ENCODE results near the gene ADAMTSL3.

GRCh38 chr15:83733691-83734090 is 79.8 kb downstream of the ADAMTSL3 start:
- TF ChIP-seq, protein P1, sequence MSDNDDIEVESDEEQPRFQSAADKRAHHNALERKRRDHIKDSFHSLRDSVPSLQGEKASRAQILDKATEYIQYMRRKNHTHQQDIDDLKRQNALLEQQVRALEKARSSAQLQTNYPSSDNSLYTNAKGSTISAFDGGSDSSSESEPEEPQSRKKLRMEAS (CRISPR knock-in tag; IDR thresholded peaks at IDR 0.05) = no peak
- TF ChIP-seq, protein P2, sequence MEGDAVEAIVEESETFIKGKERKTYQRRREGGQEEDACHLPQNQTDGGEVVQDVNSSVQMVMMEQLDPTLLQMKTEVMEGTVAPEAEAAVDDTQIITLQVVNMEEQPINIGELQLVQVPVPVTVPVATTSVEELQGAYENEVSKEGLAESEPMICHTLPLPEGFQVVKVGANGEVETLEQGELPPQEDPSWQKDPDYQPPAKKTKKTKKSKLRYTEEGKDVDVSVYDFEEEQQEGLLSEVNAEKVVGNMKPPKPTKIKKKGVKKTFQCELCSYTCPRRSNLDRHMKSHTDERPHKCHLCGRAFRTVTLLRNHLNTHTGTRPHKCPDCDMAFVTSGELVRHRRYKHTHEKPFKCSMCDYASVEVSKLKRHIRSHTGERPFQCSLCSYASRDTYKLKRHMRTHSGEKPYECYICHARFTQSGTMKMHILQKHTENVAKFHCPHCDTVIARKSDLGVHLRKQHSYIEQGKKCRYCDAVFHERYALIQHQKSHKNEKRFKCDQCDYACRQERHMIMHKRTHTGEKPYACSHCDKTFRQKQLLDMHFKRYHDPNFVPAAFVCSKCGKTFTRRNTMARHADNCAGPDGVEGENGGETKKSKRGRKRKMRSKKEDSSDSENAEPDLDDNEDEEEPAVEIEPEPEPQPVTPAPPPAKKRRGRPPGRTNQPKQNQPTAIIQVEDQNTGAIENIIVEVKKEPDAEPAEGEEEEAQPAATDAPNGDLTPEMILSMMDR (IDR thresholded peaks at IDR 0.05) = no peak
- TF ChIP-seq ZNF138 (CRISPR knock-in tag; conservative IDR thresholded peaks at IDR 0.05) (no peak), GABPB1 (CRISPR knock-in tag; IDR thresholded peaks at IDR 0.05) (no peak)
- TF ChIP-seq, protein P3, sequence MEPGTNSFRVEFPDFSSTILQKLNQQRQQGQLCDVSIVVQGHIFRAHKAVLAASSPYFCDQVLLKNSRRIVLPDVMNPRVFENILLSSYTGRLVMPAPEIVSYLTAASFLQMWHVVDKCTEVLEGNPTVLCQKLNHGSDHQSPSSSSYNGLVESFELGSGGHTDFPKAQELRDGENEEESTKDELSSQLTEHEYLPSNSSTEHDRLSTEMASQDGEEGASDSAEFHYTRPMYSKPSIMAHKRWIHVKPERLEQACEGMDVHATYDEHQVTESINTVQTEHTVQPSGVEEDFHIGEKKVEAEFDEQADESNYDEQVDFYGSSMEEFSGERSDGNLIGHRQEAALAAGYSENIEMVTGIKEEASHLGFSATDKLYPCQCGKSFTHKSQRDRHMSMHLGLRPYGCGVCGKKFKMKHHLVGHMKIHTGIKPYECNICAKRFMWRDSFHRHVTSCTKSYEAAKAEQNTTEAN (CRISPR knock-in tag; IDR thresholded peaks at IDR 0.05) = no peak
